NCI-H1092 treated with DMSO at 0.1 percent for 48 hours (cell line): ENCODE data around the gene SMIM7.
"Not testable (repeated sequence)": the region's sequence is repeated elsewhere in the genome, so short reads cannot be mapped to it uniquely, and the experiment has no call there.

ENCODE experiments used
- DNase-seq: peaks from one replicate; lab custom pipeline; 2025; lab: John Stamatoyannopoulos, UW

The SMIM7 gene

GRCh38 chr19:16659832-16660708, at the start of gene SMIM7:
Gene SMIM7, minus strand, starts transcription at chr19:16660144. Its CDS starts 34 bp downstream, at chr19:16660110.
- peak; percentile 98 for DNase-seq

- DNase-seq = no peak
These were observed 43.7 kb upstream of the SMIM7 start for GRCh38 chr19:16703677-16704076.

- DNase-seq = no peak
These were observed 42.2 kb upstream of the SMIM7 start for GRCh38 chr19:16702123-16702522.

- no peak for DNase-seq
These were observed 39.0 kb upstream of the SMIM7 start for GRCh38 chr19:16698914-16699313.

- DNase-seq = no peak
These were observed 28.1 kb upstream of the SMIM7 start for GRCh38 chr19:16688084-16688483.

- DNase-seq = no peak
These were observed 24.3 kb upstream of the SMIM7 start for GRCh38 chr19:16684216-16684615.

- no peak for DNase-seq
These were observed 22.6 kb upstream of the SMIM7 start for GRCh38 chr19:16682539-16682938.

GRCh38 chr19:16679811-16680210, 19.9 kb upstream of the SMIM7 start:
- no peak for DNase-seq

GRCh38 chr19:16678498-16678897, 18.6 kb upstream of the SMIM7 start:
- DNase-seq = no peak

GRCh38 chr19:16677055-16677454, 17.1 kb upstream of the SMIM7 start:
- no peak for DNase-seq

GRCh38 chr19:16676101-16676798, 16.3 kb upstream of the SMIM7 start:
- DNase-seq = no peak

GRCh38 chr19:16673839-16674238, 13.9 kb upstream of the SMIM7 start:
- not testable (repeated sequence) for DNase-seq

GRCh38 chr19:16673231-16673630, 13.3 kb upstream of the SMIM7 start:
- no peak for DNase-seq

- DNase-seq = no peak
These were observed 11.8 kb upstream of the SMIM7 start for GRCh38 chr19:16671652-16672274.

GRCh38 chr19:16670291-16670690, 10.3 kb upstream of the SMIM7 start:
- no peak for DNase-seq

GRCh38 chr19:16668702-16669101, 8.8 kb upstream of the SMIM7 start:
- not testable (repeated sequence) for DNase-seq

GRCh38 chr19:16668176-16668575, 8.2 kb upstream of the SMIM7 start:
- DNase-seq = no peak

- DNase-seq = peak; percentile 20
These were observed 1.6 kb upstream of the SMIM7 start for GRCh38 chr19:16661480-16662034.

- peak; percentile 2 for DNase-seq
These were observed 977 bp upstream of the SMIM7 start, which contains the start of gene TMEM38A for GRCh38 chr19:16660763-16661479. Gene TMEM38A, plus strand, starts transcription at chr19:16661139. Its CDS starts 79 bp downstream, at chr19:16661218.

- DNase-seq = no peak
These were observed 496 bp downstream of the SMIM7 start for GRCh38 chr19:16659464-16659831.

- DNase-seq = no peak
These were observed 2.6 kb downstream of the SMIM7 start for GRCh38 chr19:16657384-16657783.

- no peak for DNase-seq
These were observed 4.2 kb downstream of the SMIM7 start for GRCh38 chr19:16655727-16656126.
